Measurements from ENCODE around the gene PSMB2.

PSMB2 gene

DNA sequence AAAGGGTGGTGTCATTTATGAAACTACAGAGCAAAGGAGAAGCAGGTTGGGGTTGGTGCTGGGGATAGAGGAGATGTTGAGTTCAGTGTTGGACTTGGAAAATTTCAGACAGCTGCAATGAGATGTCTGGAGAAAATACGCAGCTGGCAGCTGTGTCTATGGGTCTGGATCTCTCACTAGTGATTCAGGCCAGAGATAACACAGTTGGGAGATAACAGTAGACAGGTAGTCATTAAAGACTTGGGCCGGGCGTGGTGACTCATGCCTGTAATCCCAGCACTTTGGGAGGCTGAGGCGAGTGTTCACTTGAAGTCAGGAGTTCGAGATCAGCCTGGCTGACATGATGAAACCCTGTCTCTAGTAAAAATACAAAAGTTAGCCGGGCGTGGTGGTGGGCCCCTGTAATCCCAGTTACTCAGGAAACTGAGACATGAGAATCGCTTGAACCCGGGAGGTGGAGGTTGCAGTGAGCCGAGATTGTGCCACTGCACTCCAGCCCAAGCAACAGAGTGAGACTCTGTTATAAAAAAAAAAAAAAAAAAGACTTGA lies 70.7 kb downstream of the PSMB2 start:
- TF ChIP-seq TOX (CRISPR knock-in tag; IDR thresholded peaks at IDR 0.05; ENCODE audit: borderline replicate concordance) (no peak), BACH2 (CRISPR knock-in tag; IDR thresholded peaks at IDR 0.05; ENCODE audit: borderline replicate concordance) (no peak), ZNF565 (CRISPR knock-in tag; conservative IDR thresholded peaks at IDR 0.05; ENCODE audit: low read depth) (no peak), TCF4 (CRISPR knock-in tag; IDR thresholded peaks at IDR 0.05; ENCODE audit: borderline replicate concordance) (no peak), ZNF8 (CRISPR knock-in tag; IDR thresholded peaks at IDR 0.05) (no peak), ZC3H10 (CRISPR knock-in tag; IDR thresholded peaks at IDR 0.05) (no peak), TSHZ2 (CRISPR knock-in tag; IDR thresholded peaks at IDR 0.05) (no peak), CSRNP3 (CRISPR knock-in tag; IDR thresholded peaks at IDR 0.05) (no peak), ZFP3 (CRISPR knock-in tag; IDR thresholded peaks at IDR 0.05) (no peak), POU6F1 (CRISPR knock-in tag; IDR thresholded peaks at IDR 0.05; ENCODE audit: borderline replicate concordance, low read depth) (no peak), PATZ1 (CRISPR knock-in tag; IDR thresholded peaks at IDR 0.05; ENCODE audit: borderline replicate concordance) (no peak), ARNTL (CRISPR knock-in tag; IDR thresholded peaks at IDR 0.05; ENCODE audit: borderline replicate concordance, low read depth) (no peak), ZNF70 (CRISPR knock-in tag; IDR thresholded peaks at IDR 0.05) (no peak), ESRRG (CRISPR knock-in tag; IDR thresholded peaks at IDR 0.05) (no peak), ISL1 (CRISPR knock-in tag; IDR thresholded peaks at IDR 0.05) (no peak), OSR1 (CRISPR knock-in tag; IDR thresholded peaks at IDR 0.05) (no peak), CSDC2 (CRISPR knock-in tag; IDR thresholded peaks at IDR 0.05) (no peak)
- TF ChIP-seq, protein P1, sequence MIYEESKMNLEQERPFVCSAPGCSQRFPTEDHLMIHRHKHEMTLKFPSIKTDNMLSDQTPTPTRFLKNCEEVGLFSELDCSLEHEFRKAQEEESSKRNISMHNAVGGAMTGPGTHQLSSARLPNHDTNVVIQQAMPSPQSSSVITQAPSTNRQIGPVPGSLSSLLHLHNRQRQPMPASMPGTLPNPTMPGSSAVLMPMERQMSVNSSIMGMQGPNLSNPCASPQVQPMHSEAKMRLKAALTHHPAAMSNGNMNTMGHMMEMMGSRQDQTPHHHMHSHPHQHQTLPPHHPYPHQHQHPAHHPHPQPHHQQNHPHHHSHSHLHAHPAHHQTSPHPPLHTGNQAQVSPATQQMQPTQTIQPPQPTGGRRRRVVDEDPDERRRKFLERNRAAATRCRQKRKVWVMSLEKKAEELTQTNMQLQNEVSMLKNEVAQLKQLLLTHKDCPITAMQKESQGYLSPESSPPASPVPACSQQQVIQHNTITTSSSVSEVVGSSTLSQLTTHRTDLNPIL (CRISPR knock-in tag; IDR thresholded peaks at IDR 0.05; ENCODE audit: low read depth): no peak
- ATAC-seq: no peak

DNA sequence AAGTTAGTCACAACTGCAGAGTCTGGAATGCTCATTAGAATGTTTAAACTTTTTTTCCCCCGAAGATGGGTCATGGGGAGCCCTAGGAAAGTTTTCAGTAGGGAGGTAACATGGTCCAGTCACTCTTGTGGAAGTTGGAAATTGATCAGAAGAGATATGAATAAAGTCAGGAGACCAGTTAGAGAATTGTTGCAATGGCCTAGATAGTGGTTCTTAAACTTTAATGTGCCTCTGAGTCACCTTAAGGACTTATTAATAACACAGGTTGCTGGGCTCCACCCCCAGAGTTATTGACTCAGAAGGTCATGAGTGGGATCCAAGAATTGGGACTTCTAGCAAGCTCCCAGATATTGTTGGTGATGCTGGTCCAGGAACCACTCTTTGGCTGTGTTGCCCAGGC lies 71.4 kb downstream of the PSMB2 start:
- no peak for ATAC-seq
- TF ChIP-seq CSDC2 (CRISPR knock-in tag; IDR thresholded peaks at IDR 0.05) (no peak), CSRNP3 (CRISPR knock-in tag; IDR thresholded peaks at IDR 0.05) (no peak), PPARA (CRISPR knock-in tag; IDR thresholded peaks at IDR 0.05; ENCODE audit: borderline replicate concordance) (no peak), ZNF565 (CRISPR knock-in tag; conservative IDR thresholded peaks at IDR 0.05; ENCODE audit: low read depth) (no peak), GLIS3 (CRISPR knock-in tag; IDR thresholded peaks at IDR 0.05) (no peak), PATZ1 (CRISPR knock-in tag; IDR thresholded peaks at IDR 0.05; ENCODE audit: borderline replicate concordance) (no peak), ZC3H10 (CRISPR knock-in tag; IDR thresholded peaks at IDR 0.05) (no peak), TOX (CRISPR knock-in tag; IDR thresholded peaks at IDR 0.05; ENCODE audit: borderline replicate concordance) (no peak), ESRRG (CRISPR knock-in tag; IDR thresholded peaks at IDR 0.05) (no peak), TSHZ2 (CRISPR knock-in tag; IDR thresholded peaks at IDR 0.05) (no peak), ZNF70 (CRISPR knock-in tag; IDR thresholded peaks at IDR 0.05) (no peak), OSR1 (CRISPR knock-in tag; IDR thresholded peaks at IDR 0.05) (no peak), BACH2 (CRISPR knock-in tag; IDR thresholded peaks at IDR 0.05; ENCODE audit: borderline replicate concordance) (no peak), POU6F1 (CRISPR knock-in tag; IDR thresholded peaks at IDR 0.05; ENCODE audit: borderline replicate concordance, low read depth) (no peak)

Measured in SK-N-SH treated with all-trans-retinoic acid at 6 μM for 48 hours (cell line).